Head of caudate nucleus (tissue), 42 donors: ENCODE results near the gene SMAD6.
A peak's percentile ranks its signal among the peaks of the same experiment; 100 is the strongest.

ENCODE experiments used
- DNase-seq, 42 donors: peaks; one replicate each; pipeline versions ENCODE4 v3.0.0 to v3.0.0-alpha.2; 2020 to 2021; ENCODE audit warnings: mixed read lengths in 7 of 42
- intact Hi-C: fragments of 100-400 bp; cut with DNase I; formaldehyde crosslinking; loops from one replicate; pipeline ENCODE4 v1.15.0; 2022

Gene SMAD6

GRCh38 chr15:66702035-66702786 lies at the start of gene SMAD6:
TSS of gene SMAD6 (plus strand) at chr15:66702236. CDS start at chr15:66703259, 1,023 bp downstream.
- peak; percentile 62 to 94 (median 84) for DNase-seq
- intact Hi-C loops = loop anchor here (10.0 kb wide), 2 partner anchors 73 to 87 kb away; no protein-coding TSS in a partner anchor

- no peak for DNase-seq
Measured at GRCh38 chr15:66652806-66653205, 49.2 kb upstream of the SMAD6 start.

GRCh38 chr15:66653398-66653797 lies 48.6 kb upstream of the SMAD6 start:
- no peak for DNase-seq
- intact Hi-C loops = no loop called here

More at GRCh38 chr15:66652806-66653205, 49.2 kb upstream of the SMAD6 start:
- intact Hi-C loops = no loop called here

- peak in 12 of 42 donors; percentile 12 to 47 (median 24) for DNase-seq
- intact Hi-C loops = no loop called here
Measured at GRCh38 chr15:66653852-66654251, 48.2 kb upstream of the SMAD6 start.

GRCh38 chr15:66654361-66654738 lies 47.7 kb upstream of the SMAD6 start:
- intact Hi-C loops = no loop called here
- no peak for DNase-seq

- intact Hi-C loops = no loop called here
- no peak for DNase-seq
Measured at GRCh38 chr15:66654739-66655375, 47.2 kb upstream of the SMAD6 start.

- intact Hi-C loops = no loop called here
- no peak for DNase-seq
Measured at GRCh38 chr15:66655511-66655910, 46.5 kb upstream of the SMAD6 start.

GRCh38 chr15:66655997-66656396 lies 46.0 kb upstream of the SMAD6 start:
- intact Hi-C loops = no loop called here
- DNase-seq = no peak

GRCh38 chr15:66657185-66658020 lies 44.6 kb upstream of the SMAD6 start:
- intact Hi-C loops = no loop called here
- no peak for DNase-seq

- no peak for DNase-seq
- intact Hi-C loops = no loop called here
Measured at GRCh38 chr15:66658044-66658443, 44.0 kb upstream of the SMAD6 start.

GRCh38 chr15:66658855-66659254 lies 43.2 kb upstream of the SMAD6 start:
- no peak for DNase-seq
- intact Hi-C loops = no loop called here

GRCh38 chr15:66659384-66659783 lies 42.7 kb upstream of the SMAD6 start:
- DNase-seq = no peak
- intact Hi-C loops = no loop called here

GRCh38 chr15:66661432-66662096 lies 40.5 kb upstream of the SMAD6 start:
- no peak for DNase-seq
- intact Hi-C loops = no loop called here

- intact Hi-C loops = no loop called here
- no peak for DNase-seq
Measured at GRCh38 chr15:66662522-66662921, 39.5 kb upstream of the SMAD6 start.

GRCh38 chr15:66663664-66664063 lies 38.4 kb upstream of the SMAD6 start:
- DNase-seq = no peak
- intact Hi-C loops = no loop called here

GRCh38 chr15:66670175-66670574 lies 31.9 kb upstream of the SMAD6 start:
- intact Hi-C loops = no loop called here
- no peak for DNase-seq

GRCh38 chr15:66670762-66671580 lies 31.1 kb upstream of the SMAD6 start:
- intact Hi-C loops = no loop called here
- no peak for DNase-seq

- intact Hi-C loops = no loop called here
- no peak for DNase-seq
Measured at GRCh38 chr15:66672867-66673266, 29.2 kb upstream of the SMAD6 start.
